ENCODE measurements around the gene CXCR6.

- no peak for TF ChIP-seq CTBP1 (IDR thresholded peaks at IDR 0.05; ENCODE audit: borderline replicate concordance)
- no peak for TF ChIP-seq LEF1 (IDR thresholded peaks at IDR 0.05; ENCODE audit: borderline replicate concordance)
- TF ChIP-seq TARDBP (IDR thresholded peaks at IDR 0.05) = no peak
- no peak for TF ChIP-seq ARNT (IDR thresholded peaks at IDR 0.05)
- TF ChIP-seq SP1 (IDR thresholded peaks at IDR 0.05) = no peak
- TF ChIP-seq ELF4 (IDR thresholded peaks at IDR 0.05) = no peak
- no peak for TF ChIP-seq FOXM1 (IDR thresholded peaks at IDR 0.05; ENCODE audit: borderline replicate concordance)
- TF ChIP-seq FOXA1 (IDR thresholded peaks at IDR 0.05) = no peak
- no peak for TF ChIP-seq FOXK2 (IDR thresholded peaks at IDR 0.05)
- no peak for TF ChIP-seq ZNF384 (IDR thresholded peaks at IDR 0.05)
- TF ChIP-seq SUZ12 (IDR thresholded peaks at IDR 0.05) = no peak
- no peak for TF ChIP-seq NFRKB (IDR thresholded peaks at IDR 0.05)
Measured at GRCh38 chr3:45922950-45923590, 20.2 kb upstream of the CXCR6 start.

Measured in HEK293T (cell line).